ENCODE results near the gene HTR3A. TPM values are rescaled to one million over a fixed set of nuclear protein-coding genes. Genes with fewer than 3 reads are reported as not detected.

The HTR3A gene
- total RNA-seq, 1 donor: not detected

GRCh38 chr11:114033066-114033465 lies 58.2 kb downstream of the HTR3A start:
- no peak for DNase-seq (ENCODE audit: low read depth)
- H3K4me3 ChIP-seq (ENCODE audit: low read depth, low read length): no peak overlapping the region
- no peak for TF ChIP-seq CTCF (IDR thresholded peaks at IDR 0.05; ENCODE audit: insufficient read depth, low read depth, low read length)

GRCh38 chr11:114033572-114033971 lies 58.7 kb downstream of the HTR3A start:
- TF ChIP-seq CTCF (IDR thresholded peaks at IDR 0.05; ENCODE audit: insufficient read depth, low read depth, low read length): no peak
- H3K4me3 ChIP-seq (ENCODE audit: low read depth, low read length): no peak overlapping the region
- DNase-seq (ENCODE audit: low read depth): no peak

- TF ChIP-seq CTCF (IDR thresholded peaks at IDR 0.05; ENCODE audit: insufficient read depth, low read depth, low read length): no peak
- H3K4me3 ChIP-seq (ENCODE audit: low read depth, low read length): no peak overlapping the region
- DNase-seq (ENCODE audit: low read depth): no peak
Observed at GRCh38 chr11:114034956-114035355, 60.0 kb downstream of the HTR3A start.

DNA sequence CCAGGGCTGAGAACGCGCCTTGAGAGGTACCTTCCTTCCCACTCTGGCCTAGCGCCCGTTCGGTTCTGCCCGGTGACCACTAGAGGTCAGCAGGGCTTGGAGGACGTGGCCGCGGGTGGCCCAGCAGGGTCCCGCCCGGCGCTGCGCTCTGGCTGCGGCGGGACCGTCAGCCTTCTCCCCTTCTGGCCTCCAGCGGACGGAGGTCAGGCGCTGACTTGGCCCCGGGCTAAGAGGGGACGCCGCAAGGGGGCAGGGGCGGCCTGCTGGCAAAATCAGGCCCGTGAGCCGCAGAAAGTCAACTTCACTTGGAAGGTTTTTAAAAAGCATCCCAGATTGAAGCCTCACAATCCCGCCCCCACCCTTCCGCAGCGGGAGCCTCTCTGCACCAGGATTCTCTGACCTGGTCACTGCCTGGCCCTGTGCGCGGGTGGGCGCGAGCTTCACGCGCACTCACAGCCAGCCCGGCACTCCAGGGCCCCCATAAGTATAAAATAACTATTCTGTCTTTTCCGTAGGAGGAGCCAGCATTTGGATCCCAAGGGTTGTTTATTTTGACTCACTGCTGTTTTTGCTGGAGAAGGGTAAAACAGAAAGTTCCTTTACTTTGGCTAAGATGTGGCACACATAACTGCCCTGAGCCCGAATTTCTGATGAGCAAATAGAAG lies 61.4 kb downstream of the HTR3A start:
- DNase-seq (ENCODE audit: low read depth): peak; percentile 90
- TF ChIP-seq CTCF (IDR thresholded peaks at IDR 0.05; ENCODE audit: insufficient read depth, low read depth, low read length): peak; percentile 89
- peak overlapping the region; percentile 46 for H3K4me3 ChIP-seq (ENCODE audit: low read depth, low read length)

GRCh38 chr11:114036958-114037357 lies 62.0 kb downstream of the HTR3A start:
- no peak for TF ChIP-seq CTCF (IDR thresholded peaks at IDR 0.05; ENCODE audit: insufficient read depth, low read depth, low read length)
- H3K4me3 ChIP-seq (ENCODE audit: low read depth, low read length): no peak overlapping the region
- DNase-seq (ENCODE audit: low read depth): no peak

DNA sequence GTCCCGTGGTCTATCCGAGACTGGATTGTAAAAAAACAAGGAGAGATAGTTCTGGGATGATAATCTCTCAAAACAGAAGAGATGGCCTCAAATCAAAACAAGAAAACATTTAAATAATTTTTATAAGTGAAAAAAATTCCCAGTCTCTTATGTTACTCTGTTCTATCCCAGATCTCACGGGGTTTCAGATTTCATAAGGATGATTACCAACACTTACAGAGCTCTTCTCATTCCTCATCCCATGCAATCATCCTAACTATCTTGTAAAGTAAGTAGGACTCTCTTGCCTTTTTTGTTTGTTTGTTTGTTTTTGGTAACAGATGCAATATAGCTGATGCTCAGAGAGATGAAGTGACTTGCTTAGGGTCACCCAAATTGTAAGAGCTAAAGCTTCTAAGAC lies 64.6 kb downstream of the HTR3A start:
- H3K4me3 ChIP-seq (ENCODE audit: low read depth, low read length): no peak overlapping the region
- TF ChIP-seq CTCF (IDR thresholded peaks at IDR 0.05; ENCODE audit: insufficient read depth, low read depth, low read length): no peak
- DNase-seq (ENCODE audit: low read depth): peak; percentile 70

Other genes with a start within 250 kb of the HTR3A start
- 18.0 and 23.7 TPM in 2 replicates for gene ZW10, start 201.4 kb upstream of the HTR3A start, total RNA-seq
- gene CLDN25, start 195.3 kb upstream of the HTR3A start, total RNA-seq: not detected in 2 replicates
- gene USP28, start 99.5 kb upstream of the HTR3A start, total RNA-seq: 27.1 and 37.1 TPM in 2 replicates
- gene HTR3B, start 70.3 kb upstream of the HTR3A start, total RNA-seq: not detected in 2 replicates
- gene ZBTB16, start 84.6 kb downstream of the HTR3A start, total RNA-seq: 0.32 and 0.86 TPM in 2 replicates